Measurements from ENCODE around the gene PODXL. TPM values are rescaled to one million over a fixed set of nuclear protein-coding genes. Genes with fewer than 3 reads are reported as not detected.
A peak's percentile ranks its signal among the peaks of the same experiment; 100 is the strongest.

The PODXL gene
- total and polyA plus RNA-seq, 2 of the 8 experiments (the other 6 are each of a cell fraction or from before 2014, with no cell fraction given): 638 to 925 TPM

DNA sequence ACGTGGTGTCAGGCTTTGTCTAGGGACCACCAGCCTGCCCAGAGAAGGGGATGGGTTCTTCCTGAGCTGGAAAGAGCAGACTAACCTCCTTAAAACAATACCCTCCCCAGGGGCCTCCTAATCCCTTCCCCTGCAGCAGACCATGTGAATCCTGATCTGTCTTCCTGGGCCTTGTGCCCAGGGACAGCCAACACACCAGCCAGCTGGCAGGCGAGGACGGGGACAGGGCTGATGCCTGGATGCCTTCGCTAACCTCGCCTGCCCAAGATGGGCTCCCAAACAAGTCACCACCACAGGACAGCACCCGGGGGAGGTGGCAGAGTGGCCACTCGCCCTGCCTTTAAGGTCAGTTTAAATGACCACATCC is 17.6 kb downstream of the PODXL start:
- H4K20me1 ChIP-seq (replicated peaks in 1 of 2; ENCODE audit: control insufficient read depth in 1 of 2, insufficient read depth in 2 of 2, low read length in 2 of 2): peaks cover 70 to 77% of the 10 kb centered on the region in 2 experiments
- 89% methylated on average over 7 of the region's 7 CpGs; no CpG with 5 or more reads in 1 of the 2 experiments for WGBS, 2 experiments (ENCODE audit: extremely low coverage in 1 of 2, insufficient coverage in 1 of 2, insufficient read length in 1 of 2, insufficient replicate concordance in 2 of 2, low coverage in 1 of 2, low lambda C conversion rate in 2 of 2, missing lambda C conversion rate in 1 of 2)

More for the DNA sequence above, 17.6 kb downstream of the PODXL start:
- FAIRE-seq (no peak), DNase-seq (ENCODE audit: low read depth in 1 of 2, low spot score in 2 of 2) (no peak)
- peak overlapping the region; percentile 53; the same call in 1 of the 2 replicates for H2BK5ac ChIP-seq (ENCODE audit: low read depth, low read length)
- no peak overlapping the region for H3K4ac ChIP-seq (replicated peaks; ENCODE audit: insufficient read length, low read depth, low read length)
- no peak overlapping the region for H2BK120ac ChIP-seq (replicated peaks; ENCODE audit: low read depth, low read length)
- H2AK5ac ChIP-seq (ENCODE audit: low read depth, low read length): no peak overlapping the region
- no peak for TF ChIP-seq GABPA (IDR thresholded peaks at IDR 0.05; ENCODE audit: borderline replicate concordance, insufficient read depth, low read length)
- TF ChIP-seq EP300 (IDR thresholded peaks at IDR 0.05; ENCODE audit: borderline replicate concordance in 1 of 2, low read depth in 2 of 2, low read length in 2 of 2): no peak
- TF ChIP-seq RBBP5 (IDR thresholded peaks at IDR 0.05; ENCODE audit: borderline replicate concordance, low read depth, low read length): no peak
- TF ChIP-seq SIRT6 (IDR thresholded peaks at IDR 0.05; ENCODE audit: low read length): no peak
- TF ChIP-seq BACH1 (IDR thresholded peaks at IDR 0.05; ENCODE audit: low read length): no peak
- TF ChIP-seq, protein P1, sequence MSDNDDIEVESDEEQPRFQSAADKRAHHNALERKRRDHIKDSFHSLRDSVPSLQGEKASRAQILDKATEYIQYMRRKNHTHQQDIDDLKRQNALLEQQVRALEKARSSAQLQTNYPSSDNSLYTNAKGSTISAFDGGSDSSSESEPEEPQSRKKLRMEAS (IDR thresholded peaks at IDR 0.05): peak; percentile 48; the same call in 1 of the 2 replicates
- TF ChIP-seq ZNF274 (IDR thresholded peaks at IDR 0.05; ENCODE audit: borderline replicate concordance, extremely low read depth, low read length): no peak
- TF ChIP-seq CHD1 (IDR thresholded peaks at IDR 0.05; ENCODE audit: low read depth, low read length): no peak
- peaks cover 5 to 88% (median 13%) of the 10 kb centered on the region in 4 experiments for H3K36me3 ChIP-seq (ENCODE audit: control insufficient read depth in 2 of 4, insufficient read depth in 4 of 4, low read length in 3 of 4)
- no peak overlapping the region for H2BK20ac ChIP-seq (ENCODE audit: low read length)
- no peak overlapping the region for H3K23ac ChIP-seq (ENCODE audit: insufficient read length)
- no peak overlapping the region; the same call in 1 of the 2 replicates for H2BK12ac ChIP-seq (ENCODE audit: low read depth, low read length)
- H2AFZ ChIP-seq (ENCODE audit: low read length): no peak overlapping the region
- peaks cover 26% of the 10 kb centered on the region for H3K79me1 ChIP-seq (ENCODE audit: low read depth, low read length)
- H3K4me1 ChIP-seq (replicated peaks in 1 of 4; ENCODE audit: control insufficient read depth in 3 of 4, insufficient read depth in 4 of 4, low read length in 3 of 4): peaks cover 20 to 67% (median 40%) of the 10 kb centered on the region in 4 experiments
- H3K14ac ChIP-seq (ENCODE audit: insufficient read length): no peak overlapping the region
- CTCF ChIA-PET (ENCODE audit: partially characterized antibody): interaction anchor here (0.8 to 11.9 kb wide), 8 partner anchors 10 to 117 kb away, joined by 3 to 154 read pairs (median 5); no protein-coding TSS in a partner anchor
- H3K9ac ChIP-seq (replicated peaks in 1 of 4; ENCODE audit: extremely low read depth in 1 of 4, low read depth in 3 of 4, low read length in 3 of 4): no peak overlapping the region
- H3K79me2 ChIP-seq (ENCODE audit: control insufficient read depth in 1 of 2, insufficient read depth in 2 of 2, low read length in 2 of 2): peaks cover 76 to 100% of the 10 kb centered on the region in 2 experiments
- H3K56ac ChIP-seq (replicated peaks; ENCODE audit: insufficient read length, low read depth, low read length): no peak overlapping the region
- H4K8ac ChIP-seq (ENCODE audit: extremely low read depth, insufficient read depth, low read length): no peak overlapping the region
- H3K23me2 ChIP-seq (ENCODE audit: low read depth, low read length): no peaks in the 10 kb centered on the region
- H2BK15ac ChIP-seq (ENCODE audit: low read length): no peak overlapping the region
- no peak overlapping the region for H4K5ac ChIP-seq (ENCODE audit: insufficient read length, low read depth, low read length)
- H3K27ac ChIP-seq (ENCODE audit: low read depth, low read length): peak overlapping the region; percentile 47; the same call in 1 of the 2 replicates
- H4K91ac ChIP-seq (replicated peaks; ENCODE audit: insufficient read length, low read length): no peak overlapping the region
- H3K18ac ChIP-seq (ENCODE audit: extremely low read depth, low read length): 0 out of 2 replicates have a peak overlapping the region, but pooled peaks have one; percentile 62
- POLR2A ChIA-PET (ENCODE audit: partially characterized antibody): interaction anchor here (0.6 to 17.7 kb wide), 17 partner anchors 10 to 589 kb away, joined by 3 to 108 read pairs (median 4); partner anchors contain the start of gene PODXL
- H3K4me3 ChIP-seq (ENCODE audit: extremely low read depth in 1 of 4, insufficient read depth in 2 of 4, low read depth in 3 of 4, low read length in 4 of 4): peak overlapping the region in 1 of 4 experiments; percentile 7; a peak in 1 of 8 replicates
- no peaks in the 10 kb centered on the region for H3K9me3 ChIP-seq (ENCODE audit: insufficient read depth in 2 of 2, low read depth in 1 of 2, low read length in 1 of 2)
- no peaks in the 10 kb centered on the region for H3K27me3 ChIP-seq (replicated peaks in 1 of 4; ENCODE audit: control insufficient read depth in 3 of 4, extremely low read depth in 1 of 4, insufficient read depth in 3 of 4, low read length in 3 of 4)
- H3K4me2 ChIP-seq (ENCODE audit: insufficient read depth in 1 of 2, low read depth in 2 of 2, low read length in 2 of 2): peak overlapping the region; percentile 4 to 19; a peak in 1 of 4 replicates

Data from H1 (cell line).